Suprapubic skin (tissue), 4 donors: Measurements from ENCODE around the gene KLHL17. TPM values are rescaled to one million over a fixed set of nuclear protein-coding genes. Genes with fewer than 3 reads are reported as not detected.

Experiments
- DNase-seq, 2 donors: peaks; one replicate each; pipeline ENCODE4 v3.0.0-alpha.2; 2019; ENCODE audit warnings: low spot score in 2 of 2
- H3K27ac ChIP-seq: fragments of 200-600 bp; sonication (generic); one replicate; pipeline ENCODE4 v1.5.1; 2019
- H3K27me3 ChIP-seq: fragments of 200-600 bp; sonication (generic); one replicate; pipeline ENCODE4 v1.5.1; 2019
- H3K36me3 ChIP-seq: fragments of 200-600 bp; sonication (generic); one replicate; pipeline ENCODE4 v1.5.1; 2019
- H3K4me1 ChIP-seq: fragments of 200-600 bp; sonication (generic); one replicate; pipeline ENCODE4 v1.5.1; 2019
- H3K4me3 ChIP-seq: fragments of 200-600 bp; sonication (generic); one replicate; pipeline ENCODE4 v1.5.1; 2019; ENCODE audit warnings: mild to moderate bottlenecking
- H3K9me3 ChIP-seq: fragments of 200-600 bp; sonication (generic); one replicate; pipeline ENCODE4 v1.5.1; 2019
- CTCF ChIP-seq, 2 donors: fragments of 200-600 bp in 1 of 2; fragments of 450-650 bp in 1 of 2; sonication (generic) in 1 of 2; IDR thresholded peaks; one replicate each; pipeline ENCODE4 v1.5.1; 2016 to 2019; ENCODE audit warnings: antibody characterized with exemption in 2 of 2, mild to moderate bottlenecking in 1 of 2, moderate library complexity in 1 of 2
- EP300 ChIP-seq: sonication (generic); formaldehyde crosslinking; IDR thresholded peaks from one replicate; pipeline ENCODE4 v1.6.1; 2017; ENCODE audit warnings: antibody characterized with exemption
- POLR2A ChIP-seq, 2 donors: fragments of 450-650 bp; IDR thresholded peaks; one replicate each; pipeline ENCODE4 v1.6.1; 2017; ENCODE audit warnings: antibody characterized with exemption in 2 of 2, mild to moderate bottlenecking in 2 of 2, moderate library complexity in 2 of 2
- POLR2AphosphoS5 ChIP-seq, 3 donors: sonication (generic); formaldehyde crosslinking; IDR thresholded peaks; one replicate each; pipeline ENCODE4 v1.6.1; 2017; ENCODE audit warnings: antibody characterized with exemption in 3 of 3
- WGBS: methylation state at CpG from one replicate; pipeline ENCODE4 v1.1.5; 2018; 5-methylcytosine and 5-hydroxymethylcytosine counted together
- total RNA-seq, 4 donors: library from RNA; depleted of rRNA; stranded (reverse); fragments of >200 nt; gene quantifications; one replicate each; pipeline ENCODE4 v1.1.0, GENCODE V29; 2016

Gene KLHL17
- total RNA-seq, 4 donors from 2014 or later = 9.7 to 38.3 (median 17.0) TPM

DNA sequence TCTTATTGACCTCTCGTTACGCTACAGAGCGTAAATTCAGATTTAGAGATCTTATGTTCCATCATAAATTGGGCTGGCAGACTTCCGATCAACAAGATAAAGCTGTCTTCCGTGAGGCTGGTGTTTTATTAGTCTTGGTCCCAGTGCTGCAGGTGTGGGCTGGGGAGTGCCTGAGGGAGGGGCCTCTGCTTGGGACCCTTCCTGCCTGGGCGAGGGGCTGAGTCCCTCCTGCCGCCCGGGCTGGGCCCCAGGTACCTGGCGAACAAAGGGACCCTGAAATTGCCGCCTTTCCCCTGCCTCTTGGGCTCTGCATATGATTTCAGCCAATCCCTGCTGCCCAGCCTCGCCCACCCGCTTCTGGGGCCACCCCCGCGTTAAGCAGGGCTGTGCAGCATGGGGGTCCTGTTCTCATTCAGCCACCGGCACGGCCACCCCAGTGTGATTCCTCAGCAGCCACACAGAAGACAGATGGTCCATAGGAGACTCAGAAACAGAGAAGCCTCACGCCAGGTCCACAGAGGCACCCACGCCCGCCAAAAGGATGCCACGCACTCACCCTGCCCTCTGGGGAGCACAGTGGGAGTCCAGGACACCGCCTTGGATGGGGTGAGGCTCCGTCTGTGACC, 42.8 kb upstream of the KLHL17 start:
- no peak overlapping the region for H3K27ac ChIP-seq
- H3K9me3 ChIP-seq = no peaks in the 10 kb centered on the region
- peaks cover 100% of the 10 kb centered on the region for H3K27me3 ChIP-seq
- TF ChIP-seq CTCF (IDR thresholded peaks at IDR 0.05) = no peak
- TF ChIP-seq POLR2AphosphoS5 (IDR thresholded peaks at IDR 0.05) = no peak
- no peak for TF ChIP-seq POLR2A (IDR thresholded peaks at IDR 0.05)
- no peak for TF ChIP-seq EP300
- no peaks in the 10 kb centered on the region for H3K36me3 ChIP-seq
- no peak for DNase-seq
- 33% methylated on average over 17 of the region's 22 CpGs for WGBS
- H3K4me1 ChIP-seq = peaks cover 28% of the 10 kb centered on the region
- H3K4me3 ChIP-seq = no peak overlapping the region

DNA sequence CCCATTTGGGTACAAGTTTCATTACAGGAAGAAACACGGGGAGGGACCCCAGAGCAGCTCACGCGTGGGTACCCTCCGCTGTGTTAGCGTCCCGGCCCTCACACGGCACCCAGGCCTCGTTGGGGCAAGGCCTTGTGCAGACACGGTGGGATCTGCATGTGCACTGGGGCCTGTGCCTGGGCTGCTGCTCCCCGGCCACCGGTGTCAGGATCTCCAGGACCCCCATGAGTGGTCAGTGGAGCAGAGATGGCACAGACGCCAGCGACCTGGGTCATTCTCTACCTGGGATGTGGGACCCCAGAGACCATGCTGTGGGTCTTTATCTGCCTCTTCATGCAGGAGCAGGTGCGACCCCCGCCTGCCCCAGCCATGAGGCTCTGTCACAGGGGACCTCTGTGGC, 42.0 kb upstream of the KLHL17 start:
- no peaks in the 10 kb centered on the region for H3K36me3 ChIP-seq
- peaks cover 35% of the 10 kb centered on the region for H3K4me1 ChIP-seq
- no peak overlapping the region for H3K27ac ChIP-seq
- no peaks in the 10 kb centered on the region for H3K9me3 ChIP-seq
- WGBS = 80% methylated on average over 5 of the region's 15 CpGs
- peaks cover 100% of the 10 kb centered on the region for H3K27me3 ChIP-seq
- DNase-seq = no peak
- TF ChIP-seq EP300 = no peak
- TF ChIP-seq POLR2AphosphoS5 (IDR thresholded peaks at IDR 0.05) = no peak
- no peak for TF ChIP-seq POLR2A (IDR thresholded peaks at IDR 0.05)
- H3K4me3 ChIP-seq = no peak overlapping the region

- DNase-seq = no peak
- Histone ChIP-seq H3K27ac (no peak overlapping the region), H3K4me3 (no peak overlapping the region), H3K4me1 (peaks cover 40% of the 10 kb centered on the region), H3K36me3 (no peaks in the 10 kb centered on the region), H3K9me3 (no peaks in the 10 kb centered on the region), H3K27me3 (peaks cover 100% of the 10 kb centered on the region)
- WGBS = 80% methylated on average over 2 of the region's 6 CpGs
- TF ChIP-seq POLR2A (IDR thresholded peaks at IDR 0.05) (no peak), CTCF (IDR thresholded peaks at IDR 0.05) (no peak), POLR2AphosphoS5 (IDR thresholded peaks at IDR 0.05) (no peak)
Observed at GRCh38 chr1:918843-919242, 41.5 kb upstream of the KLHL17 start.

DNA sequence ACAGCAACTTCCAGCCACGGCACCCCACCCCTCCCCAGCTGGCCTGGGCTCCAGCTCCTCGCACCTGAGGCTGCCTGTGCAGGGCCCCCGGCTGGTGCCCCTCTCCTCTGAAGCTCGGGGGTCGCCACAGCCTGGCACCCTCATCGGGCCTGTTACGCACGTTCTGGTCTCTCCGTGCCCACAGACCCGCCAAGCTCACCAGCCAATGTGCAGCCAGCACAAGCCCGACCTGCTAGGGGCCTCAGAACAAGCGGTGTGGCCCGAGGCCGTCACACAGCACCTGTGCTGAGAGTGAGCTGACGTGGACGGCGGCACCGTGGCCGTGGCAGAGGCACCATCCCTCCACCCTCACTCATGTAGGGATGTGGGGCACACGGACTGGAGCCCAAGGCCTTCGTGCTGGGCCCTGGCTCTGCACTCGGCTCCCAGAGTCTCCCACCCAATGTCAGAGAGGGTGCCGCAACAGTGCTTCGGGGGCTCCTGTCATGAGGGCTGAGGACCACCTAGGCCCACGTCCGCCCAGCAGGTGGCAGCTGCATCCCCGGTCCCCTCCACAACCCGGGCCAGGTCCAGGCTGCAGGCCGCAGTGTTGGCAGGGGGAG, 41.0 kb upstream of the KLHL17 start:
- no peaks in the 10 kb centered on the region for H3K9me3 ChIP-seq
- no peaks in the 10 kb centered on the region for H3K36me3 ChIP-seq
- peaks cover 45% of the 10 kb centered on the region for H3K4me1 ChIP-seq
- H3K27ac ChIP-seq = no peak overlapping the region
- H3K4me3 ChIP-seq = no peak overlapping the region
- no peak for DNase-seq
- H3K27me3 ChIP-seq = peaks cover 100% of the 10 kb centered on the region
- no peak for TF ChIP-seq POLR2A (IDR thresholded peaks at IDR 0.05)
- no peak for TF ChIP-seq CTCF (IDR thresholded peaks at IDR 0.05)
- no peak for TF ChIP-seq EP300
- no peak for TF ChIP-seq POLR2AphosphoS5 (IDR thresholded peaks at IDR 0.05)
- 60% methylated on average over 1 of the region's 29 CpGs for WGBS

GRCh38 chr1:920010-920409, 40.4 kb upstream of the KLHL17 start:
- H3K4me1 ChIP-seq = peaks cover 52% of the 10 kb centered on the region
- no peak for DNase-seq
- H3K27ac ChIP-seq = no peak overlapping the region
- no CpG with 5 or more reads among the region's 23 CpGs for WGBS
- no peaks in the 10 kb centered on the region for H3K36me3 ChIP-seq
- peaks cover 100% of the 10 kb centered on the region for H3K27me3 ChIP-seq
- H3K4me3 ChIP-seq = no peak overlapping the region
- H3K9me3 ChIP-seq = no peaks in the 10 kb centered on the region
- TF ChIP-seq EP300 (no peak), CTCF (IDR thresholded peaks at IDR 0.05) (no peak), POLR2A (IDR thresholded peaks at IDR 0.05) (no peak), POLR2AphosphoS5 (IDR thresholded peaks at IDR 0.05) (no peak)
